GM20000 (cell line): ENCODE measurements around the gene TCHH.

Source experiments
- DNase-seq: peaks from one replicate; pipeline ENCODE4 v3.0.0; 2012; ENCODE audit warnings: low spot score
- CTCF ChIP-seq: IDR thresholded peaks from 2 replicates; pipeline ENCODE4 v1.5.1; 2012; ENCODE audit warnings: mild to moderate bottlenecking, control low read depth; ENCODE audit errors: extremely low read depth, missing control alignments

TCHH gene

GRCh38 chr1:152115344-152115743, at the start of gene TCHH:
TCHH (minus strand) TSS chr1:152115444; CDS start chr1:152114080, 1,364 bp downstream.
- DNase-seq = no peak
- no peak for TF ChIP-seq CTCF

- DNase-seq = no peak
- TF ChIP-seq CTCF = no peak
Measured at GRCh38 chr1:152164517-152165136, 49.4 kb upstream of the TCHH start.

GRCh38 chr1:152162792-152163463, 47.7 kb upstream of the TCHH start:
- DNase-seq = no peak
- TF ChIP-seq CTCF = no peak

- DNase-seq = no peak
- no peak for TF ChIP-seq CTCF
Measured at GRCh38 chr1:152160576-152160975, 45.3 kb upstream of the TCHH start.

GRCh38 chr1:152159144-152159543, 43.9 kb upstream of the TCHH start, which contains the start of gene RPTN:
RPTN (minus strand) TSS chr1:152159228; CDS start chr1:152157889, 1,339 bp downstream.
- TF ChIP-seq CTCF = no peak

GRCh38 chr1:152153996-152154395, 38.8 kb upstream of the TCHH start:
- no peak for DNase-seq
- no peak for TF ChIP-seq CTCF

More at GRCh38 chr1:152159144-152159543, 43.9 kb upstream of the TCHH start, which contains the start of gene RPTN:
- DNase-seq = no peak

GRCh38 chr1:152151646-152152045, 36.4 kb upstream of the TCHH start:
- TF ChIP-seq CTCF = no peak
- DNase-seq = no peak
